Dendritic cell treated with granulocyte-macrophage colony-stimulating factor and Interleukin-4, amounts not matched to agents 40 ng/mL and 50 ng/mL, for 4 days (primary cell): ENCODE measurements around the gene RNF34.

Experiments used
- H3K27ac Mint-ChIP-seq: one replicate; pipeline ENCODE4 v1.8.0; 2022; ENCODE audit warnings: mild to moderate bottlenecking, mixed read lengths
- H3K27me3 Mint-ChIP-seq: one replicate; pipeline ENCODE4 v1.8.0; 2022; ENCODE audit warnings: mild to moderate bottlenecking, mixed read lengths
- H3K36me3 Mint-ChIP-seq: one replicate; pipeline ENCODE4 v1.8.0; 2022; ENCODE audit warnings: low read depth, mixed read lengths
- H3K4me1 Mint-ChIP-seq: one replicate; pipeline ENCODE4 v1.8.0; 2022; ENCODE audit warnings: low read depth, mixed read lengths
- H3K4me3 Mint-ChIP-seq: one replicate; pipeline ENCODE4 v1.8.0; 2022; ENCODE audit warnings: mild to moderate bottlenecking, moderate library complexity, mixed read lengths
- H3K9me3 Mint-ChIP-seq: one replicate; pipeline ENCODE4 v1.8.0; 2022; ENCODE audit warnings: mixed read lengths
- intact Hi-C: fragments of 100-400 bp; cut with micrococcal nuclease; formaldehyde crosslinking; loops from one replicate; pipeline ENCODE4 v1.15.0; 2022

Gene RNF34

GRCh38 chr12:121472150-121472905 is 72.4 kb downstream of the RNF34 start:
- Mint-ChIP-seq H3K27ac (no peak overlapping the region), H3K27me3 (no peaks in the 10 kb centered on the region), H3K36me3 (peaks cover 28% of the 10 kb centered on the region), H3K9me3 (no peaks in the 10 kb centered on the region), H3K4me1 (peaks cover 43% of the 10 kb centered on the region), H3K4me3 (no peak overlapping the region)
- intact Hi-C loops, result no loop called here
